Activated CD8-positive, alpha-beta memory T cell treated with anti-CD3 and anti-CD28 coated beads, Interleukin-2, amount 50 U/mL, for 1 hour (primary cell): ENCODE results near the gene NFKBIE.
"Not testable (repeated sequence)": the region's sequence is repeated elsewhere in the genome, so short reads cannot be mapped to it uniquely, and the experiment has no call there.

Source experiments
- DNase-seq: peaks from one replicate; pipeline ENCODE4 v3.0.0-alpha.2; 2020; ENCODE audit errors: extremely low read depth

Gene NFKBIE, protein sequence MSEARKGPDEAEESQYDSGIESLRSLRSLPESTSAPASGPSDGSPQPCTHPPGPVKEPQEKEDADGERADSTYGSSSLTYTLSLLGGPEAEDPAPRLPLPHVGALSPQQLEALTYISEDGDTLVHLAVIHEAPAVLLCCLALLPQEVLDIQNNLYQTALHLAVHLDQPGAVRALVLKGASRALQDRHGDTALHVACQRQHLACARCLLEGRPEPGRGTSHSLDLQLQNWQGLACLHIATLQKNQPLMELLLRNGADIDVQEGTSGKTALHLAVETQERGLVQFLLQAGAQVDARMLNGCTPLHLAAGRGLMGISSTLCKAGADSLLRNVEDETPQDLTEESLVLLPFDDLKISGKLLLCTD

DNA sequence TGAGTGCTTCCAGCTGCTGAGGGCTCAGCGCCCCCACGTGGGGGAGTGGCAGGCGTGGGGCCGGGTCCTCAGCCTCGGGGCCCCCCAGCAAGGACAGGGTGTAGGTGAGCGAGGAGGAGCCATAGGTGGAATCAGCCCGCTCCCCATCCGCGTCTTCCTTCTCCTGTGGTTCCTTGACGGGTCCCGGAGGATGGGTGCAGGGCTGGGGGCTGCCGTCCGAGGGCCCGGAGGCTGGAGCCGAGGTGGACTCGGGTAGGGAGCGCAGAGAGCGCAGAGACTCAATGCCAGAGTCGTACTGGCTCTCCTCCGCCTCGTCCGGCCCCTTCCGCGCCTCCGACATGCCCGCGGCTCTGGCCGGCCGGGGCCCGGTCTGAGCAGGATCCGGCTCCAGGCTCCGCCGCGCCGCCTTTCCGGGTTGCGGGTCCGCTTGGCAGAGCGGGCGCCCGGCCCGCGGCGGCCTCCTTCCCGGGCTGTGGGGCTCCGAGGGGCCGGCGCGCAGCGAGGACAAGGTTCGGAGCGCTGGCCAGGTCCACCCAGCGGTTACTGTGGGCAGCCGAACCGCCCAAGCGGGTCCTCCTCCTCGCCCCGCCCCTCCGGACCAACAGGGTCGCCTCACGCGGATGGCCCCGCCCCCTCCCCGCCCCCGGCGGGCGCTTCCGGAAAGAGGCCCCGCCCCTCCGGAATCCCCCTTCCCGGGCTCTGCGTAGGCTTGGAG is at the start of gene NFKBIE:
NFKBIE (minus strand) TSS at position 545 of the 715 bp plus-strand sequence; CDS start at position 340, 205 bp downstream.
- peak; percentile 73 for DNase-seq

DNA sequence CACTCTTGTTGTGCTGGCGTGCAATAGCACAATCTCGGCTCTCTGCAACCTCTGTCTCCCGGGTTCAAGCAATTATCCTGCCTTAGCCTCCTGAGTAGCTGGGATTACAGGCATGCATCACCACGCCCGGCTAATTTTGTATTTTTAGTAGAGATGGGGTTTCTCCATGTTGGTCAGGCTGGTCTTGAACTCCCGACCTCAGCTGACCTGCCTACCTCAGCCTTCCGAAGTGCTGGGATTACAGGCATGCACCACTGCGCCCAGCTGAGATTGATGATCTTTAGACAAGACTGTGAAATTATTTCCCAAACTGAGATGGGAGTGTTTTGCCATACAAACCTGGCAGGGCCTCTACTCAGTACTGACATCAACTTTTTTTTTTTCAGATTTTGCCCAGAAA is 49.3 kb upstream of the NFKBIE start:
- DNase-seq: not testable (repeated sequence)

GRCh38 chr6:44312901-44313788 is 47.8 kb upstream of the NFKBIE start, which contains the start of gene AARS2:
TSS of gene AARS2 (minus strand) at chr6:44313347. CDS start at chr6:44313323, 24 bp downstream.
- peak; percentile 72 for DNase-seq

DNA sequence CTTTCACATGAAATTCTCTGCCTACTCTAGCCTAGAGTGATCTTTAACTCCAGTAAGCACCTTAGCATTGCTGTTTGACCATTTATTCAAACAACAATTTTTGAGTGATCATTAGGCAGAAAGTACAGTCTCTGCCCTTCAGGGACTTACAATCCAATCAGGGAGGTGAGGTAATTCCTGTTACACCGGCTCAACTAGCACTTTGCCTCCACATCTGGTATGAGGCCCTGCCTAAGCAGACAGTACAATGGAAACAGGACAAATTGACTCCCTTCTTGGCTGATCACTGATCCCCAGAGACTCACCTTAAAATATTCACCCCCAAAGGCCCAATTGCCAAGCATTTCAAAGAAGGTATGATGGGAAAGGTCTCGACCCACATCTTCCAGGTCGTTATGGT is 46.4 kb upstream of the NFKBIE start:
- no peak for DNase-seq

- no peak for DNase-seq
These were observed 46.0 kb upstream of the NFKBIE start for GRCh38 chr6:44311304-44311703.

DNA sequence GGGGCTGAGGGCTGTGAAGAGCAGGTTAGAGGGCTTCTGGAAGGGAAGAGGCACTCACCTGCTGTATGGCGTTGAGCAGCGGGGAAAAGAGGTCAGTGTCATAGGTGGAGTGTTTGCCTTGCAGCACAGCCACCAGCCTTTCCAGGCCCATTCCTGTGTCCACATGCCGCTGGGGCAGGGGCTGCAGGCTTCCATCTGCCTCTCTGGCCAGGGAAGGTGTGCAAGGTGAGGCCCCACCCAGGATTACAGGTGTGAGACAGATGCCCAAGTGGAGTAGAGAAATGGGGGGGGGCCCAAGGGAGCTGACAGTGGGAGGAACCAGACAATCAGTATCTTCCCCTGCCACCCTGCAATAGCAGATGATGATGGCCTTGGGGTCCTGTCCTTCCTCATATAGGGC is 44.9 kb upstream of the NFKBIE start:
- DNase-seq: no peak

GRCh38 chr6:44309631-44310030 is 44.3 kb upstream of the NFKBIE start:
- DNase-seq: no peak

- no peak for DNase-seq
These were observed 43.7 kb upstream of the NFKBIE start for GRCh38 chr6:44309092-44309491.

GRCh38 chr6:44307217-44307616 is 41.9 kb upstream of the NFKBIE start:
- no peak for DNase-seq

- no peak for DNase-seq
These were observed 41.4 kb upstream of the NFKBIE start for GRCh38 chr6:44306710-44307109.

DNA sequence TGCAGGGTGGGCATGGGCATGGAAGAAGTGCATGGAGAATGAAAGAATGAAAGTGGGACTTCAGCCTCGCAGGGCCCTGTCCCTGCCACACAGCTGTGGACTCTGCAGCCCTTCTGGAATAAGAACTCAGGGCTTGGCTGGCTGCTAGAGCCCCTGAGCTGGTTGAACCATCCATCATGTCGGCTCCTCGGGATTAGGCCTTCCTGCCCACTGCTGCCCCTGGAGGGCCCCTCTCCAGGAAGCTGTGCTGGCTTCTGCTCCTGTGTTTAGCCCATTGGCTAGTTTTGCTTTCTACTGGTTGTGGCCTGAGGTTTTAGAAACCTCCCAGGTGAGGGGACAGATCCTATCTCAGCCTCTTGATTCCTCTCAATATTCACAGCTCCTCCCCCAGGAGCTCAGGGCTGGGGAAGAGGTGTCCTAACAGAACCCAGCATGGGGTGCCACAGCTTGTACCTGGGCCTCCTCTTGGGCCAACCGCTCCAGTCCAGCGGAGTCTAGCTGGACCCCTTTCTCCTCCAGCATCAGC is 39.9 kb upstream of the NFKBIE start:
- no peak for DNase-seq

DNA sequence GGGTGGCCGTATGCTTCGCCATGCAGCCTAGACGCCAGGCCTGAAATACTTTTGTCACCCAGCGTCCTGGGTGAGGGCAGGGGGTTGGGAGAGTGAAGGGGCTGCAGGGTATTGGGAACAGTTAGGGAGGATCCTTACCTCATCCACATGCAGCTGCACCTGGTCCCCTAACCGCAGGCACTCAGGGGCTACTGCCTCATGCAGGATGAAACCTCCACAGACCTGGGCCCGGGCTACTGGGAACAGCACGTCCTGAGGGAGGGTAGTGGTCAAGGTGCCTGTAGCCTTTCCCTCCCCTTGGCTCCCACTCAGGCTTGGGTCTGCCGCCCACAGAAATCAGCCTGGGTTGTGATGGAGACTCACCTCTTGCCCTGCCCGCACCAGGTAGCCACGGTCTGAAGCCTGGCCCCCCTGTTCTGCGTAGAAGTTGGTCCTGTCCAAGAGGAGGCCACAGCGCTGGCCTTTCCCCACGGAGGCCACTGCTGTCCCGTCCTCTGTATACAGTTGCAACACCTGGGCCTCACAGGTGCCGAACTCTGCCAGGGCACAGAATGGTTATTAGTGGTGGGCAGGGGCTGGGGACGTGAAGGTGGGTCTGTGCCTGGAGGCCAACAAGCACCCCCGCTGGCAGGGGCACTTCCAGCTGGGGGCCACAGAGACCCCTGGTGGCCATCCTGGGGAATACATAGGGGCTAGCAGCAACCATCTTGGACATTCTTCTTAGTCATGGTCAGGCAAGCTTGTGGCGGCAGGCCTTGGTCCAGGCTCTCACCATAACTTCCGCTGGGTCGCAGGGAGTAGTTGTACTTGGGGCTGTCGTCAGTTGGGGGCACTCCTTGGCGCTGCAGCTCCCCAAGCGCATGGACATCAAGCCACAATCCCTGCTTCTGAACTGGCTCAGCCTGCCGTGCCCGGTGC is 39.2 kb upstream of the NFKBIE start:
- DNase-seq: no peak

DNA sequence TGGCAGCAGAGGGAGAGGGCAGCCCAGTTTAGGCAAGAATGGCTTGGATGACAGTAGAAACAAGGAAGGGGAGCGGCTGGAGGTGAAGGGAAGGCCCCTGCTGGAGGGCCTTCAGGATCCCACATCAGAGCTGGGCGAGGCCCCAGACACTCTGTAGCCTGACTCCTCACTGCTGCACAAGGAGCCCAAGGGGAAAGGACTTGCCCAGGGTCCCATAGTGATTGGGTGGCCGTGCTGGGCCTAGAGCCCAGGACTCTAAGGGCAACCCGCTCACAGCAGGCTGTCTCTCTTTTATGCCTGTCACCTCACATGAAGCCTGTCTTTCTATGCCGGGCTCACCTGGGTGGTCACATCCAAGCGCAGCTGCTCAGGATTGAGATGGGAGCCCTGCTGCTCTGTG is 38.5 kb upstream of the NFKBIE start:
- no peak for DNase-seq

DNA sequence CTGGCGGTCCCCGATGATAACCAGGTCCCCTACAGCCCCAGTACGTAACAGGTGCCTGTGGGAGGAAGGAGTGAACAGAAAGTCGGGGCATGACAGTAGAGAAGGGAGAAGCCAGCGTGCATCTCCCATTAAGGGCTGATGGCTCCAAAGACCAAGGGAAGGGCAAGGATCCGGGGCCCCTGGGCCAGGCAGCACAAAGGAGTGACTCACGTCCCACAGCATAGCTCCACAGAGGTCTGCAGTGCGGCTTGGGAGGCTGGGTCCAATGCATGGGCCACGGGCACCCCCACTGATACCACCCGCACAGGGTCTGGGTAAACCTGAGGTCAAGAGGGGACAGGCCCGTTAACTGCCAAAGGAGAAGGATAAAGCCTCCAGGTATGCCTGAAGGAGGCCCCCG is 37.5 kb upstream of the NFKBIE start:
- DNase-seq: no peak

GRCh38 chr6:44301782-44302564 is 36.6 kb upstream of the NFKBIE start:
- no peak for DNase-seq

- no peak for DNase-seq
These were observed 35.8 kb upstream of the NFKBIE start for GRCh38 chr6:44301106-44301505.

DNA sequence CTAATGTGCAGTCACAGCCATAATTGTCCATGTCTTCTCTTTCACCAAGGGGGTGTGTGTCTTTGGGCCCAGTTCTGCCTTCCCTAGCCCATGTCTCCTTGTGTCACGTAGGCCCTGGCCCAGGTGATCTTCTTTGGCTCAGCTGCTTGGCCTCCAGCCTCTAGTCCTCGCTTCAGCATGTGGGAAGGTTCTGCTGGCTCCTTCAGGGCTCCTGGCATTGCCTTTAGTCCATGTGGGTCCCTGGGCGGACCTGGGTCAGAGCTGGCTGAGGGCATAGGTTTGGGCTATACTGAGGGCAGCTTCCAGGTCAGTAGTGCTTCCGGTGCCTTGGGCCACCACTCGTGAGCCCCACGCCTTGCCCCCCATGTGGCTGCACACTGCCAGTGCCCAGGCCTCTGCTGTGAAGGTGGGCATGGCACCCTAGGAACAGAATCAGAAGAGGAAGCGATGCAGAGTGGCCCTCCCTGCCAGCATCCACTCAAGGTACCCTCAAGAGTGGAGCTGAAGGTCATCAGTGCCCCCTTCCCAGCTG is 35.0 kb upstream of the NFKBIE start:
- DNase-seq: no peak

- no peak for DNase-seq
These were observed 33.5 kb upstream of the NFKBIE start for GRCh38 chr6:44298864-44299263.

GRCh38 chr6:44298055-44298803 is 32.9 kb upstream of the NFKBIE start:
- no peak for DNase-seq
